Endometrial microvascular endothelial cells (primary cell): Measurements from ENCODE around the gene POLR1E. TPM values are rescaled to one million over a fixed set of nuclear protein-coding genes. Genes with fewer than 3 reads are reported as not detected.
"Not testable (repeated sequence)": the region's sequence is repeated elsewhere in the genome, so short reads cannot be mapped to it uniquely, and the experiment has no call there.

Experiments
- in situ Hi-C: cut with HindIII; loops from 2 replicates; pipeline ENCODE4 v1.10.0; 2017; ENCODE audit warnings: low sequenced_read_pairs, low pct_unique_long_range_greater_than_20kb; ENCODE audit errors: inconsistent ontology term
- total RNA-seq: library from RNA; depleted of rRNA; stranded (reverse); fragments of >200 nt; gene quantifications from one replicate; pipeline ENCODE4 v1.2.3, GENCODE V29; 2015; ENCODE audit errors: inconsistent ontology term

Gene POLR1E
- total RNA-seq, 1 donor from 2014 or later, result 21.9 TPM

DNA sequence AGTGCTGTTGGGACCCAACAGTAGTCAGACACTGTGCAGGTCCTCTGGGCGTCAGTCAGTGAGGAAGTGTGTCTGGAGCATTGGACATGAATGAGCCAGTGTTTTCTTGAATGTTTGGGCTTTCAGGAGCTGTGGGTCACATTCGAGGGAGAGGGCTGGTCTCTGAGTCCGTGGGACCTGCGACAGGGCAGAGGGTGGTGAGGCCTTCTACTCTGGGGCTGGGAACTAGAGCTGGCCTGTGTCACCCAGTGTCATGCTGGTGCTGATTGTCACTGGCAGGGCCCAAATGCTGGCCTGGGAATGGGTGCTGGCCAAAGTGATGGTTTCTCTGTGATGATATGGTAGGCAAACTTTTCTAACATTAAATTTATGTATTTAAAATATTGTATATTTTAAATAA, 10.3 kb downstream of the POLR1E start:
- in situ Hi-C loops, result no loop called here

- in situ Hi-C loops, result no loop called here
Observed at GRCh38 chr9:37497320-37497719, 11.6 kb downstream of the POLR1E start.

DNA sequence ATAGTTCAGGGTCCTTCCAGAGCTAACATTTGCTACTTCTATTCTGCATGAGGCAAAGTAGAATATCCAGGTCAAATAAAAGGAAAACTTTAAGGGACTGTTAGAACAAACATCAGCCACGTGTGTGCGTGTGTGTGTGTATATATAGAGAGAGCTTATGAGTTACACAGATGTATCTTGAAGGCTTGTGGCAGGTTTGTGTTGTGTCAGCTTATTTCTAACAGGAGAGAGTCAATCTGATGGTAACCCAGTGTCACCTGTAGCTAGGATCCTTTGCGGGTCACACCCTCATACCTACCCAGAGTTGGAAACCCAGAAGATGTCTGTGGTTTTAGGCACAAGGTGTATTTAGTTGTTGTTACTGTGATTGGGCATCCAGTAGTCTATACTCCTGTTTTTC, 12.7 kb downstream of the POLR1E start:
- in situ Hi-C loops, result no loop called here

- in situ Hi-C loops, result no loop called here
Observed at GRCh38 chr9:37499297-37499696, 13.5 kb downstream of the POLR1E start.

DNA sequence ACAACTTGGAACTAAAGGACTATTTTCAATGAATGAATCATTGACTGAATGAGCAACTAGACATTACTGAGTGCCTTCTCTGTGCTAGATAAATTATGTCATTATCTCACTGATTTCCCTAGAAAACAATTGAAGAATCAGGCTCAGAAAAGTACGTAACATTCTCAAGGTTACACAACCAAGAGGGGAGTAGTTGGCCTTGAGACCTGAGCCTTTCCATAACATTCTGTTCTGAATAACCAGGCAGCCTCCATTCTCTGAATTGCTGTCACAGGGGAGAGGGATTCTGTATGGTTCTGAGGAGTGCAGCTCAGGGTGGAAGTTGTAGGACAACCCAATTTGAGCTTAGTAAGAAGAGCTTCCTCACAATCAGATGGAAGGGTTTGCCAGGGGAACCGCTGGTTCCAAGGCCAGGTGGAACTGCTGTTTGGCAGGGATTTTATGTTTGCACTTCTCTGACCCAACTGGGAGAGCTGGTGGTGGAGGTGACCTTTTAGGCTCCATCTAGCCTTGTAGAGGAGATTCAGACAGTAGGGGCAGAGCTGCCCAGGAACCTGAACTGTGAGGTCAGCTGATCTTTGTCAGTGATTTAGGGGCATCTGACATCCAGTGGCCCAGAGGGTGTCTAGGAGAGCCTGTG, 16.3 kb downstream of the POLR1E start:
- in situ Hi-C loops, result no loop called here

- in situ Hi-C loops, result no loop called here
Observed at GRCh38 chr9:37503736-37504135, 18.0 kb downstream of the POLR1E start.

DNA sequence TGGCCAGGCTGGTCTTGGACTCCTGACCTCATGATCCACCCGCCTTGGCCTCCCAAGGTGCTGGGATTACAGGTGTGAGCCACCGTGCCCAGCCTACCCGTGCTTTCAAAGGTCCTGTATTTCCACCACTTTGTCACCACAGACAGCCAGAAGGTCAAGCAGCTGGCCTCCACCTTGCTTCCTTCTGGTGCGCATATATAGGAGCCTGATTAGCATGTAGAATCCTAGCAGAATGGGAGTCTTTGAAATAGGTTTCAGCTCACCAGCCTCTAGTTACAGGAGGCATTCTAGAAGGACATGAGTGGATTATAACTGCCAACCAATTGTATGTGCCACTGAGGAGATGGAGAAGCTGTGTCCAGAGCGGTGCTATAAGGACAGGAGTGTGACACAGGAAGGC, 18.9 kb downstream of the POLR1E start:
- in situ Hi-C loops, result no loop called here

DNA sequence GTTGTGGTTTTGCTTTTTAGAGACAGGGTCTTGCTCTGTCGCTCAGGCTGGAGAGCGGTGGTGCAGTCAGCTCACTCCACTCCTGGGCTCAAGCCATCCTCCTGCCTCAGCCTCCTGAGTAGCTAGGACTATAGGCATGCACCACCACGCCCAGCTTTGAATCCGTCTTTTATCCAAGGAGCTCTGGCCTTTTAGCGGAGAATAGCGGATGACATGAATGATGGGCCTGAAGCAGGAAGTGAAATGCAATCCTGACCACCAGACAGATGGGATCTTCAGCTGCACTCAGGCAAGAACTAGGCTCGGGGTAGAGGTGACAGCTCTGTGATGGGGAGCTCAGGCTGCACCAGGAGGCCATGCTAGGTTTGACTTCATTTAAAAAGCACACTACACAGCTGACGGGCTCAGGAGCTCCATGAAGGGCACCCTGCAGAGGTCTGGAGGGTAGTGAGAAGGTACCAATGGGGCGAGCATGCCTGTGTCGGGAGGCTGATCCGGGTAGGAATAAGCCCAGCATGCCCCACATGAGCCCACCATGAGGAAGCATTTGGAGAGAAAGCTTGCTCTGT, 21.9 kb downstream of the POLR1E start:
- in situ Hi-C loops, result no loop called here

DNA sequence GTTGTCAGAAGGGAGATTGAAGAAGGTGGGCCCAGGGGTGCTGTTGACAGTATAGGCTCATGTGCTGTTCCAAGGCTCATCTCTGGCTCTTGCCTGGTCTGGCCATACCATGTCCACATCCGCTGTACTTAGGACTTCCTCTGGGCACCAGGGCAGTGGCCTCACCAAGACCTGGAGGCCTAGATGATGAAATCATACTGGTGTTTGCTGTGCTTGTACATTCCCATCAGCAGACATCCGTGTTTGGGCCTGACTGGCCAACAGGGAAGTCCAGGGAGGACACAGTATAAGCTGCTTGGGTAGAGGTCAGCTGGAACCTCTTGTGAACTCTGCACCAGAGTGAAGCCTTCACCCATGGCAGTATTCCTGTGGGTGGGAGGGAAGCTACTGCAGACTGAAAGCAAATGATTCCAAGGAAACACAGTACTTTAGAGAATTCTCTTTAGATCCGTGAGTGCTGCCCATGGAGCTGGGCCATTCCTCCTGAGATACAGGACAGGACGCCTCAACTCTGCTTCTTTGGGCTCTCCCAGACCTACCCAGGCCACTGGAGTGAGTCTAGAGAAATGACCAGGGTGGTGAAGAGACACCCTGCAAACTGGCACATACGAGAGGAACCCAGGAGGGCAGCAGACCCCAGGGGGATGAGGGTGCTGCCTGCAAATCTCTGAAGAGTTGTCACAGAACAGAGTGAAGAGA, 22.5 kb downstream of the POLR1E start:
- in situ Hi-C loops, result no loop called here

GRCh38 chr9:37508834-37509206, 23.1 kb downstream of the POLR1E start:
- in situ Hi-C loops, result no loop called here

DNA sequence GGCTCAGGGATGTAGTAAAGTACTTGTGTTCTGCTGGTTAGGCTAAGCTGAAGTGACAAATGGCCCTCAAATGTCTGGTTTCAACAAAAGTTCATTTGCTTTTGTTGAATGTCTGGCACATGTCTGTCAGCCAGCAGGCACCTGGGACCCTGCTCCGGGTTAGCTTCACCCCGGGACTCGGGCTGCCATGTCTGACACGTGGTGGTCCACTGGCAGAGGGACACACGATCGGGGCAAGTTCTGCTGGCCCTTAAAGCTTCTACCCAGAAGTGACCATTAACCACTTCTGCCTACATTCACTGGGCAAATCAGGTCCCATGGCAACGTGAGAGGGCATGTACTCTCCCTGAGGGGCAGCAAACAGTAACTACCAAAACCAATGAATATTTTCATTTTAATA, 23.8 kb downstream of the POLR1E start:
- in situ Hi-C loops, result no loop called here

GRCh38 chr9:37510053-37510452, 24.3 kb downstream of the POLR1E start:
- in situ Hi-C loops, result not testable (repeated sequence)

DNA sequence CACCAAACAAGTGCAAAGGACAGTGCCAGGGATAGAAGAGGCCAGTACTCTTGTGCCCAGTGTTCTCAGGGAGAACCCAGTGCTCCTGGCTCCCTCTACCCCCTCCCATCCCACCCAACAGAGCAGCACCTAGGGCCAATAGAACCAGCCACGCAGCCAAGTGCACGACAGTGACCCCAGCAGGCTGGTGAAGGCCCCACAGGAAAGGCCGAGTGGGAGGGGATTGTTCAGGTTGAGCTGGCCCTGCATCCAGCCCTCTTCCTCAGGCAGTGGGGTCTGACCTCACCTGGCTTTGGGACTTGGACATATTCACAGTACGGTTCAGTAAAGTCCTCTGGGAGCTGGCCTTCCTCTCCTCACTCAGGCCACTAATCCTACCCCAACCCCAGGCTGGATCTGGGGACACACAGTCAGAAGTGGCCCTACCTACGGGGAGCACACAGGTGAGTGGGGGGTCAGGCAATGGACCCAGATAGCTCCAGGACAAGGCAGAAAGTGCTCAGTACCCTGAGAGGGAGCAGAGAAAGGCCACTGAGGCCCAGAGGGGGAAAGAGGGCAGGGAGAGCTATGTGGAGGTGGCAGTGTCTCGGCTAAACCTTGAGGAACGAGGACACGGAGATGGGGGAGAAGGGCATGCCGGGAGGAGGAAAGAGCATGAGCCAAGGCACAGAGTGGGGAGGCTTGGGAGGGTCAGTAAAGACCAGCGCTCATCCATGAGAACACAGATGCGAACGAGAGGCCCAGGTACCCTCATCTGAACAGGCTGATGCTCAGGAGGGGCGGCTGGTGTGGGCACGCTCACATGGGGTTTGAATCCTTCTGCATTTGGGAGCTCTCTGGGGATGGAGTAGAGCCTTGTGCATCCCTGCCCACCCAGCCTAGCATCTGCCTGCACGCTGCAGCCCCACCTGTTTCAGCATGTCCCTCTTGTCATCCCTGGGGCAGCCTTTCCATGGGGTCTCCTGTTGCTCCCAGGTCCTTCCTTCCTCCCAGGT, 25.6 kb downstream of the POLR1E start:
- in situ Hi-C loops, result no loop called here

- in situ Hi-C loops, result no loop called here
Observed at GRCh38 chr9:37512437-37512836, 26.7 kb downstream of the POLR1E start.

DNA sequence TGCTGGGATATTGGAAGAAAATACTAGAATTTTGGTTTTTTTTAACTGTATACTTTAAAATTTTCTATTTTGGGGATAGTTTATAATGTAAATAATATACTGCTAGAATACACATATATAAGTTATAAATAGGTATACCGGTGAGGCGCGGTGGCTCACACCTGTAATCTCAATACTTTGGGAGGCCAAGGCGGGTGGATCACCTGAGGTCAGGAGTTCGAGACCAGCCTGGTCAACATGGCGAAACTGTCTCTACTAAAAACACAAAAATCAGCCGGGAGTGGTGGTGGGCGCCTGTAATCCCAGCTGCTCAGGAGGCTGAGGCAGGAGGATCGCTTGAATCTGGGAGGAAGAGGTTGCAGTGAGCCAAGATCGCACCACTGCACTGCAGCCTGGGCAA, 28.7 kb downstream of the POLR1E start:
- in situ Hi-C loops, result not testable (repeated sequence)

- in situ Hi-C loops, result no loop called here
Observed at GRCh38 chr9:37514999-37515398, 29.3 kb downstream of the POLR1E start.

DNA sequence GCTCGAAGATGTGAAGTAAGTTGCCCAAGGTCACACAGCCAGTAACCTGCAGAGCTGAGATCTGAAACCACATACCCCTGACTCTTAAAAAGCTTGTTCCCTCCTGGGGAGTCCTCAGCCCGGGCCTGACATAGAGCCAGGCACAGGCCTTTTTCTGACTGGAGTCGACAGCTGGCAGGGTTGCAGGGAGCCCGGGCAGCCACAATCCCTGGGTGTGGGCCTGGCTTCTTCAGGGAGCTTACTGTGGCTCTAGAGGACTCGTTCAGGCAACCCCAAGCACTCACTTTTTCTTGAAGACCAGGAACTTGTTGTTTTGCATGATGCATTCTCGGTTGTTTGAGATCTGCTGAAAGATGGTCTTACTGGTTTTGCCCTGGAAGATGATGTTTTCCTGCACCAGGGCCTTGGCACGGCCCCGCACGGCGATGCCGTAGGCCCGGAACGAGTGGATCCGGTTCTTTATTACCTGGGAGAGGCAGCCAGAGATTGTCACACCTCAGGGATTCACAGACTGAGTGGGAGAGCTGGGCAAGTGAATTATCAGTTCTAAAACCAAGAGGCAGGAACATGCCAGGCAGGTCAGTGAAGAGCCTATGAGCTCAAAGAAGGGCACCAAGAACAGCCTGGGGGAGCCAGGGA, 30.0 kb downstream of the POLR1E start:
- in situ Hi-C loops, result no loop called here

GRCh38 chr9:37517923-37518322, 32.2 kb downstream of the POLR1E start:
- in situ Hi-C loops, result no loop called here

- in situ Hi-C loops, result no loop called here
Observed at GRCh38 chr9:37520641-37521040, 34.9 kb downstream of the POLR1E start.
